ENCODE measurements around the gene SEC23A. TPM values are rescaled to one million over a fixed set of nuclear protein-coding genes. Genes with fewer than 3 reads are reported as not detected.
"Not testable (repeated sequence)": the region's sequence is repeated elsewhere in the genome, so short reads cannot be mapped to it uniquely, and the experiment has no call there.

SEC23A gene
- total RNA-seq, 1 experiment from 2014 or later, result 62.9 TPM

DNA sequence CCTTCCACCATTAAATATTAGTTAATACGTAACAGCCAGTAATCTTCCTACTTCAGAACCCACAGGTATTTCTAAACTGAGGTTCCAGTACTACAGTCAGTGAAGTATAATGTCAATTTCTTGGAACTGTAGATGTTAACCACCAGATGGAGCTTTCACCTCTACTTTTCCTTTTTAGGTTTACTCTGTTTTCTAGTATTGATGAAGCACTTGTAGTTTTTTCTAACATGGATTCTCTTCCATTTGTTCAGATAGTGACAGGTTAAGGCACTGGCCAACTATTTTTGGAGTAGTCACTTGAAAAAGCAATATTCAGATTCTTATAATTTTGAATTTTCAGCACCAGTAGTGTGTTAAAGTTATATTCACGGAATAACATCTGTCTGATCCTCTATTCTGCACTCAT is 4.6 kb upstream of the SEC23A start:
- ChIA-PET CTCF (interaction anchor here (0.7 to 1.0 kb wide), 5 partner anchors 8 to 325 kb away, joined by 3 to 6 read pairs (median 3); partner anchors contain the start of gene FBXO33), POLR2A (interaction anchor here (0.6 kb wide), 1 partner anchor 32 kb away, joined by 5 read pairs; no protein-coding TSS in a partner anchor)
- TF ChIP-seq HMGA2 (CRISPR knock-in tag; IDR thresholded peaks at IDR 0.05) (no peak), ZBTB21 (CRISPR knock-in tag; IDR thresholded peaks at IDR 0.05; ENCODE audit: borderline replicate concordance) (no peak), RORB (CRISPR knock-in tag; IDR thresholded peaks at IDR 0.05) (no peak), PRRX2 (CRISPR knock-in tag; IDR thresholded peaks at IDR 0.05) (no peak), FOXP1 (CRISPR knock-in tag; IDR thresholded peaks at IDR 0.05; ENCODE audit: borderline replicate concordance) (no peak), ZNF416 (CRISPR knock-in tag; IDR thresholded peaks at IDR 0.05) (no peak), FOXJ3 (CRISPR knock-in tag; IDR thresholded peaks at IDR 0.05; ENCODE audit: borderline replicate concordance) (no peak), CBFB (CRISPR knock-in tag; IDR thresholded peaks at IDR 0.05; ENCODE audit: low read depth) (no peak)
- TF ChIP-seq, protein P1, sequence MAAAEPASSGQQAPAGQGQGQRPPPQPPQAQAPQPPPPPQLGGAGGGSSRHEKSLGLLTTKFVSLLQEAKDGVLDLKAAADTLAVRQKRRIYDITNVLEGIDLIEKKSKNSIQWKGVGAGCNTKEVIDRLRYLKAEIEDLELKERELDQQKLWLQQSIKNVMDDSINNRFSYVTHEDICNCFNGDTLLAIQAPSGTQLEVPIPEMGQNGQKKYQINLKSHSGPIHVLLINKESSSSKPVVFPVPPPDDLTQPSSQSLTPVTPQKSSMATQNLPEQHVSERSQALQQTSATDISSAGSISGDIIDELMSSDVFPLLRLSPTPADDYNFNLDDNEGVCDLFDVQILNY (CRISPR knock-in tag; IDR thresholded peaks at IDR 0.05), result no peak
- TF ChIP-seq, protein P2, sequence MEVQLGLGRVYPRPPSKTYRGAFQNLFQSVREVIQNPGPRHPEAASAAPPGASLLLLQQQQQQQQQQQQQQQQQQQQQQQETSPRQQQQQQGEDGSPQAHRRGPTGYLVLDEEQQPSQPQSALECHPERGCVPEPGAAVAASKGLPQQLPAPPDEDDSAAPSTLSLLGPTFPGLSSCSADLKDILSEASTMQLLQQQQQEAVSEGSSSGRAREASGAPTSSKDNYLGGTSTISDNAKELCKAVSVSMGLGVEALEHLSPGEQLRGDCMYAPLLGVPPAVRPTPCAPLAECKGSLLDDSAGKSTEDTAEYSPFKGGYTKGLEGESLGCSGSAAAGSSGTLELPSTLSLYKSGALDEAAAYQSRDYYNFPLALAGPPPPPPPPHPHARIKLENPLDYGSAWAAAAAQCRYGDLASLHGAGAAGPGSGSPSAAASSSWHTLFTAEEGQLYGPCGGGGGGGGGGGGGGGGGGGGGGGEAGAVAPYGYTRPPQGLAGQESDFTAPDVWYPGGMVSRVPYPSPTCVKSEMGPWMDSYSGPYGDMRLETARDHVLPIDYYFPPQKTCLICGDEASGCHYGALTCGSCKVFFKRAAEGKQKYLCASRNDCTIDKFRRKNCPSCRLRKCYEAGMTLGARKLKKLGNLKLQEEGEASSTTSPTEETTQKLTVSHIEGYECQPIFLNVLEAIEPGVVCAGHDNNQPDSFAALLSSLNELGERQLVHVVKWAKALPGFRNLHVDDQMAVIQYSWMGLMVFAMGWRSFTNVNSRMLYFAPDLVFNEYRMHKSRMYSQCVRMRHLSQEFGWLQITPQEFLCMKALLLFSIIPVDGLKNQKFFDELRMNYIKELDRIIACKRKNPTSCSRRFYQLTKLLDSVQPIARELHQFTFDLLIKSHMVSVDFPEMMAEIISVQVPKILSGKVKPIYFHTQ (CRISPR knock-in tag; IDR thresholded peaks at IDR 0.05), result no peak
- TF ChIP-seq, protein P3, sequence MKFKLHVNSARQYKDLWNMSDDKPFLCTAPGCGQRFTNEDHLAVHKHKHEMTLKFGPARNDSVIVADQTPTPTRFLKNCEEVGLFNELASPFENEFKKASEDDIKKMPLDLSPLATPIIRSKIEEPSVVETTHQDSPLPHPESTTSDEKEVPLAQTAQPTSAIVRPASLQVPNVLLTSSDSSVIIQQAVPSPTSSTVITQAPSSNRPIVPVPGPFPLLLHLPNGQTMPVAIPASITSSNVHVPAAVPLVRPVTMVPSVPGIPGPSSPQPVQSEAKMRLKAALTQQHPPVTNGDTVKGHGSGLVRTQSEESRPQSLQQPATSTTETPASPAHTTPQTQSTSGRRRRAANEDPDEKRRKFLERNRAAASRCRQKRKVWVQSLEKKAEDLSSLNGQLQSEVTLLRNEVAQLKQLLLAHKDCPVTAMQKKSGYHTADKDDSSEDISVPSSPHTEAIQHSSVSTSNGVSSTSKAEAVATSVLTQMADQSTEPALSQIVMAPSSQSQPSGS (CRISPR knock-in tag; IDR thresholded peaks at IDR 0.05; ENCODE audit: borderline replicate concordance, low read depth), result no peak
- TF ChIP-seq, protein P4, sequence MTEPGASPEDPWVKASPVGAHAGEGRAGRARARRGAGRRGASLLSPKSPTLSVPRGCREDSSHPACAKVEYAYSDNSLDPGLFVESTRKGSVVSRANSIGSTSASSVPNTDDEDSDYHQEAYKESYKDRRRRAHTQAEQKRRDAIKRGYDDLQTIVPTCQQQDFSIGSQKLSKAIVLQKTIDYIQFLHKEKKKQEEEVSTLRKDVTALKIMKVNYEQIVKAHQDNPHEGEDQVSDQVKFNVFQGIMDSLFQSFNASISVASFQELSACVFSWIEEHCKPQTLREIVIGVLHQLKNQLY (CRISPR knock-in tag; IDR thresholded peaks at IDR 0.05), result no peak
- TF ChIP-seq, protein P5, sequence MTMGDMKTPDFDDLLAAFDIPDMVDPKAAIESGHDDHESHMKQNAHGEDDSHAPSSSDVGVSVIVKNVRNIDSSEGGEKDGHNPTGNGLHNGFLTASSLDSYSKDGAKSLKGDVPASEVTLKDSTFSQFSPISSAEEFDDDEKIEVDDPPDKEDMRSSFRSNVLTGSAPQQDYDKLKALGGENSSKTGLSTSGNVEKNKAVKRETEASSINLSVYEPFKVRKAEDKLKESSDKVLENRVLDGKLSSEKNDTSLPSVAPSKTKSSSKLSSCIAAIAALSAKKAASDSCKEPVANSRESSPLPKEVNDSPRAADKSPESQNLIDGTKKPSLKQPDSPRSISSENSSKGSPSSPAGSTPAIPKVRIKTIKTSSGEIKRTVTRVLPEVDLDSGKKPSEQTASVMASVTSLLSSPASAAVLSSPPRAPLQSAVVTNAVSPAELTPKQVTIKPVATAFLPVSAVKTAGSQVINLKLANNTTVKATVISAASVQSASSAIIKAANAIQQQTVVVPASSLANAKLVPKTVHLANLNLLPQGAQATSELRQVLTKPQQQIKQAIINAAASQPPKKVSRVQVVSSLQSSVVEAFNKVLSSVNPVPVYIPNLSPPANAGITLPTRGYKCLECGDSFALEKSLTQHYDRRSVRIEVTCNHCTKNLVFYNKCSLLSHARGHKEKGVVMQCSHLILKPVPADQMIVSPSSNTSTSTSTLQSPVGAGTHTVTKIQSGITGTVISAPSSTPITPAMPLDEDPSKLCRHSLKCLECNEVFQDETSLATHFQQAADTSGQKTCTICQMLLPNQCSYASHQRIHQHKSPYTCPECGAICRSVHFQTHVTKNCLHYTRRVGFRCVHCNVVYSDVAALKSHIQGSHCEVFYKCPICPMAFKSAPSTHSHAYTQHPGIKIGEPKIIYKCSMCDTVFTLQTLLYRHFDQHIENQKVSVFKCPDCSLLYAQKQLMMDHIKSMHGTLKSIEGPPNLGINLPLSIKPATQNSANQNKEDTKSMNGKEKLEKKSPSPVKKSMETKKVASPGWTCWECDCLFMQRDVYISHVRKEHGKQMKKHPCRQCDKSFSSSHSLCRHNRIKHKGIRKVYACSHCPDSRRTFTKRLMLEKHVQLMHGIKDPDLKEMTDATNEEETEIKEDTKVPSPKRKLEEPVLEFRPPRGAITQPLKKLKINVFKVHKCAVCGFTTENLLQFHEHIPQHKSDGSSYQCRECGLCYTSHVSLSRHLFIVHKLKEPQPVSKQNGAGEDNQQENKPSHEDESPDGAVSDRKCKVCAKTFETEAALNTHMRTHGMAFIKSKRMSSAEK (CRISPR knock-in tag; IDR thresholded peaks at IDR 0.05; ENCODE audit: borderline replicate concordance), result no peak
- TF ChIP-seq, protein P6, sequence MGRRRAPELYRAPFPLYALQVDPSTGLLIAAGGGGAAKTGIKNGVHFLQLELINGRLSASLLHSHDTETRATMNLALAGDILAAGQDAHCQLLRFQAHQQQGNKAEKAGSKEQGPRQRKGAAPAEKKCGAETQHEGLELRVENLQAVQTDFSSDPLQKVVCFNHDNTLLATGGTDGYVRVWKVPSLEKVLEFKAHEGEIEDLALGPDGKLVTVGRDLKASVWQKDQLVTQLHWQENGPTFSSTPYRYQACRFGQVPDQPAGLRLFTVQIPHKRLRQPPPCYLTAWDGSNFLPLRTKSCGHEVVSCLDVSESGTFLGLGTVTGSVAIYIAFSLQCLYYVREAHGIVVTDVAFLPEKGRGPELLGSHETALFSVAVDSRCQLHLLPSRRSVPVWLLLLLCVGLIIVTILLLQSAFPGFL (CRISPR knock-in tag; IDR thresholded peaks at IDR 0.05; ENCODE audit: borderline replicate concordance), result no peak
- TF ChIP-seq, protein P7, sequence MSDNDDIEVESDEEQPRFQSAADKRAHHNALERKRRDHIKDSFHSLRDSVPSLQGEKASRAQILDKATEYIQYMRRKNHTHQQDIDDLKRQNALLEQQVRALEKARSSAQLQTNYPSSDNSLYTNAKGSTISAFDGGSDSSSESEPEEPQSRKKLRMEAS (CRISPR knock-in tag; IDR thresholded peaks at IDR 0.05), result no peak
- Mint-ChIP-seq H3K27ac (no peak overlapping the region), H3K4me3 (no peak overlapping the region), H3K27me3 (ENCODE audit: low read depth) (no peaks in the 10 kb centered on the region), H3K9me3 (no peaks in the 10 kb centered on the region), H3K36me3 (no peaks in the 10 kb centered on the region), H3K4me1 (peaks cover 5% of the 10 kb centered on the region)
- ATAC-seq (no peak), DNase-seq (ENCODE audit: low spot score) (no peak)

DNA sequence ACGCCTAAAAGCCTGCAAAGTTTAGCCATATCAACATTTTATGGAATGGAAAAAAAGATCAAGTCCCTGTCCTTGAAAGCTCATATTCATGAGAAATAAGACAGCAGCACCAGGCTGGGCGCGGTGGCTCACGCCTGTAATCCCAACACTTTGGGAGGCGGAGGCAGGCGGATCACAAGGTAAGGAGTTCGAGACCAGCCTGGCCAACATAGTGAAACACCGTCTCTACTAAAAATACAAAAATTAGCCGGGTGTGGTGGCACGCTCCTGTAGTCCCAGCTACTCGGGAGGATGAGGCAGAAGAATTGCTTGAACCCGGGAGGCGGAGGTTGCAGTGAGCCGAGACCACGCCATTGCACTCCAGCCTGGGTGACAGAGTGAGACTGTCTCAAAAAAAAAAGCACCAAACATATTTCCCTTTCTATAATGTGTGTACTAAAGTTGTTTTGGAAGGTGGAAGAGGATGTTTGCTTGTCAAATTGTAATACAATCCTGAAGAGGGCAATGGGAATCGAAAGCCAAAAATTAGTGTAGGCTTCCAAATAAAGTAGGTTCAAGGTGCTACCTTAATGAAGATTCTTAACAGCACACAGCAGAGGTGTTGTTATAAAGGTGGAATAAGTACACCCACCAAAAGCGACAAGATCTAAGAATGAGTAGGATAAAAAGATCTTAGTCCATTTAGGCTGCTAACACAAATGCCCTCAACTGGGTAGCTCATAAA is 1.2 kb upstream of the SEC23A start:
- DNase-seq (ENCODE audit: low spot score), result not testable (repeated sequence)

More for the DNA sequence above, 1.2 kb upstream of the SEC23A start:
- ATAC-seq; H3K27me3 Mint-ChIP-seq (ENCODE audit: low read depth); CTCF ChIA-PET; H3K9me3 Mint-ChIP-seq; H3K36me3 Mint-ChIP-seq: not testable (repeated sequence)
- Mint-ChIP-seq H3K27ac (peak overlapping the region; percentile 98), H3K4me3 (peak overlapping the region; percentile 85), H3K4me1 (peaks cover 18% of the 10 kb centered on the region)
- POLR2A ChIA-PET, result interaction anchor here (0.9 to 2.8 kb wide), 4 partner anchors 66 to 328 kb away, joined by 3 to 32 read pairs (median 7); partner anchors contain the start of genes FBXO33, PNN and TRAPPC6B

All from WTC11 (cell line).